ENCODE data around the gene JAK2.
"Not testable (repeated sequence)": the region's sequence is repeated elsewhere in the genome, so short reads cannot be mapped to it uniquely, and the experiment has no call there.

JAK2 gene

DNA sequence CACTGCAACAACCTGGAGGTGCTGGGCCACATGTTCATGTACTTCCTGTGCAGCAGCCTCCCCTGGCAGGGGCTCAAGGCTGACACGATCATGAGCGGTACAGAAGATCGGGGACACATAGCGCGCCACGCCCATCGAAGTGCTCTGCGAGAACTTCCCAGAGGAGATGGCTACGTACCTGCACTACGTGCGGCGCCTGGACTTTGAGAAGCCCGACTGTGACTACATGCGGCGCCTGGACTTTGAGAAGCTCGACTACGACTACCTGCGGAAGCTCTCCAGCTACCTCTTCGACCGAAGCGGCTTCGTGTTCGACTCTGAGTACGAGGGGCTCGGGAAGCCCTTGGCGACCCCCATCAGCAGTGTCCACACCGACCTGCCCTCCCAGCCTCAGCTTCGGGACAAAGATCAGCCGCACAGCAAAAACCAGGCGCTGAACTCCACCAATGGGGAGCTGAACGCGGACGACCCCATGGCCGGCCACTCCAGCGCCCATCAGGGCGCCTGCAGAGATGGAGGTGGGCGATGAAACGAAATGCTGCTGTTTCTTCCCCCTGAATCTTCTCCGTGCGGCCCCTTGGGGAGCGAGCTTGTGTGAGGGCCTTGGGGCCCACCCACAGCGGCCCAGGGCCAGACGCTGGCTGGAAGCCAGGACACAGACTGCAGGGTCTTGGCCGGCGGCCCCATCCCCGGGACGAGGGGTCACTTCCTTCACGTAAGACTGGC, 56.5 kb downstream of the JAK2 start:
- no peak for DNase-seq (ENCODE audit: low read depth in 2 of 2)

- DNase-seq (ENCODE audit: low read depth in 2 of 2), result no peak
Observed at GRCh38 chr9:5042661-5043178, 57.6 kb downstream of the JAK2 start.

DNA sequence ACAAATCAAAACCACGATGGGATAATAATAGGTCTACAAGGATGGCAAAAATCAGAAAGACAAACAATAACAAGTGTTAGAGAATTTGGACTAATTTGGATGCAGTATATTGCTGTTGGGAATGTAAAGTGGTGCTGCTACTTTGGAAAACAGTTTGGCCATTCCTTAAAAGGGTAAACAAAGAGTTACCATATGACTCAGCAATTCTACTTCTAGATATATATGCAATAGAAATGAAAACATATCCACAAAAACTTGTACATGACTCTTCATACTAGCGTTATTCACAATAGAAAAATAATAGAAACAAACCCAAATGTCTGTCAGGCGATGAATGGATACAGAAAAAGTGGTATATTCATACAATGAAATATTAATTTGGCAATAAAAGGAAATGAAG, 58.3 kb downstream of the JAK2 start:
- no peak for DNase-seq (ENCODE audit: low read depth in 2 of 2)

GRCh38 chr9:5044160-5044559, 59.1 kb downstream of the JAK2 start:
- no peak for DNase-seq (ENCODE audit: low read depth in 2 of 2)

GRCh38 chr9:5052838-5053237, 67.8 kb downstream of the JAK2 start:
- DNase-seq (ENCODE audit: low read depth in 2 of 2), result no peak

- DNase-seq (ENCODE audit: low read depth in 2 of 2), result no peak
Observed at GRCh38 chr9:5062631-5063030, 77.6 kb downstream of the JAK2 start.

- no peak for DNase-seq (ENCODE audit: low read depth in 2 of 2)
Observed at GRCh38 chr9:5072871-5073270, 87.8 kb downstream of the JAK2 start.

DNA sequence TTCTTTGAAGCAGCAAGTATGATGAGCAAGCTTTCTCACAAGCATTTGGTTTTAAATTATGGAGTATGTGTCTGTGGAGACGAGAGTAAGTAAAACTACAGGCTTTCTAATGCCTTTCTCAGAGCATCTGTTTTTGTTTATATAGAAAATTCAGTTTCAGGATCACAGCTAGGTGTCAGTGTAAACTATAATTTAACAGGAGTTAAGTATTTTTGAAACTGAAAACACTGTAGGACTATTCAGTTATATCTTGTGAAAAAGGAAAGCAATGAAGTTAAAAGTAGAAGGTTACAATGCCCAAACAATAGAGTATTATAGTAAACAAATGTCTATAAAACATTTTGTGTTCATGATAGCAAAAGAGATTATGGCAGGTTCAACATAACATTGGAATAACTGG, 88.6 kb downstream of the JAK2 start:
- DNase-seq (ENCODE audit: low read depth in 2 of 2), result no peak

GRCh38 chr9:5085993-5086392, 100.9 kb downstream of the JAK2 start:
- DNase-seq (ENCODE audit: low read depth in 2 of 2), result no peak

- no peak for DNase-seq (ENCODE audit: low read depth in 2 of 2)
Observed at GRCh38 chr9:5089737-5090136, 104.7 kb downstream of the JAK2 start.

DNA sequence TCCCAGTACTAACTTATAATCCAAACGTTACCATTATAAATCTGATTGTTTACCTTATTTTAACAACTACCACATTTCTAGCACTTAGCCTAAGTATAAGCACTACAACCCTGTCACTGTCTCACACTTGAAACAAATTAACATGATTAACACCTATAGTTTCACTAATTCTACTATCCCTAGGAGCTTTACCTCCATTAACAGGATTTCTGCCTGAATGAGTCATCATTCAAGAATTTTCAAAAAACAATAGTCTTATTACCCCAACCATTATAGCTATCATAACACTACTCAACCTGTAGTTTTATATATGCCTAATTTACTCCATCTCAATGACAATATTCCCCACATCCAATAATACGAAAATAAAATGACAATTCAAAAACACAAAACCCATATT, 110.7 kb downstream of the JAK2 start:
- no peak for DNase-seq (ENCODE audit: low read depth in 2 of 2)

DNA sequence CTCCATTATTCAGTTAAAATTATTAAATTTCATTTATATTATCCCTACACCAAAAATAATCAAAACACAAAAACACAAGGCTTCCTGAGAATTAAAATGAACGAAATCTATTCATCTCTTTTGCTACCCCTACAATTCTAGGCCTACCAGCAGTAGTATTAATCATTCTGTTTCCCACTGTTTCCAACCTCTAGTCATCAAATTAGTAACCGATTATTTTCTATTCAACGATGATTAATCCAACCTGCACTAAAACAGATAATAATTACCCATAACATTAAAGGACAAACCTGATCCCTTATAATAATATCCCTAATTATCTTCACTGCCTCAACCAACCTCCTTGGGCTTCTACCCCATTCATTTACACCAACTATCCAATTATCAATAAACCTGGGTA, 114.4 kb downstream of the JAK2 start:
- no peak for DNase-seq (ENCODE audit: low read depth in 2 of 2)

GRCh38 chr9:5101127-5101526, 116.1 kb downstream of the JAK2 start:
- DNase-seq (ENCODE audit: low read depth in 2 of 2), result not testable (repeated sequence)

DNA sequence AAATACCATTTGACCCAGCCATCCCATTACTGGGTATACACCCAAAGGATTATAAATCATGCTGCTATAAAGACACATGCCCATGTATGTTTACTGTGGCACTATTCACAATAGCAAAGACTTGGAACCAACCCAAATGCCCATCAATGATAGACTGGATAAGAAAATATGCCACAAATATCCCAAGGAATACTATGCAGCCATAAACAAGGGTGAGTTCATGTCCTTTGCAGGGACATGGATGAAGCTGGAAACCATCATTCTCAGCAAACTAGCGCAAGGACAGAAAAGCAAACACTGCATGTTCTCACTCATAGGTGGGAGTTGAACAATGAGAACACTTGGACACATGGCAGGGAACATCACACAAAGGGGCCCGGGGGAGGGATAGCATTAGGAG, 121.4 kb downstream of the JAK2 start:
- DNase-seq (ENCODE audit: low read depth in 2 of 2), result not testable (repeated sequence)

GRCh38 chr9:5110867-5111681, 126.0 kb downstream of the JAK2 start:
- no peak for DNase-seq (ENCODE audit: low read depth in 2 of 2)

DNA sequence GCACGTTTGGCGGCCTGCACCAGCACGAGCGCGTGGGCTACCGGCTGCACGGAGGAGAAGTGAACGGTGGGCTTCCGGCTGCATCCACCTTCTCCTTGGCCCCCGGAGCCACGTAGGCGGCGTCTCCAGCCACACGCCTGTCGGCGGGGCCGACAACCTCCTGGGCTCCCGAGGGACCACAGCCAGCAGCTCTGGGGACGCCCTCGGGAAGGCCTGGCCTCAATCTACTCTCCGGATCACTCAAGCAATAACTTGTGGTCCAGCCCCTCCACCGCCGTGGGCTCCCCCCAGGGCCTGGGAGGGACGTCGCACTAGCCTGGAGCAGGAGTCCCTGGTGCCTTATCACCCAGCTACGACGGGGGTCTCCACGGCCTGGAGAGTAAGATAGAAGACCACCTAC, 126.6 kb downstream of the JAK2 start:
- no peak for DNase-seq (ENCODE audit: low read depth in 2 of 2)

DNA sequence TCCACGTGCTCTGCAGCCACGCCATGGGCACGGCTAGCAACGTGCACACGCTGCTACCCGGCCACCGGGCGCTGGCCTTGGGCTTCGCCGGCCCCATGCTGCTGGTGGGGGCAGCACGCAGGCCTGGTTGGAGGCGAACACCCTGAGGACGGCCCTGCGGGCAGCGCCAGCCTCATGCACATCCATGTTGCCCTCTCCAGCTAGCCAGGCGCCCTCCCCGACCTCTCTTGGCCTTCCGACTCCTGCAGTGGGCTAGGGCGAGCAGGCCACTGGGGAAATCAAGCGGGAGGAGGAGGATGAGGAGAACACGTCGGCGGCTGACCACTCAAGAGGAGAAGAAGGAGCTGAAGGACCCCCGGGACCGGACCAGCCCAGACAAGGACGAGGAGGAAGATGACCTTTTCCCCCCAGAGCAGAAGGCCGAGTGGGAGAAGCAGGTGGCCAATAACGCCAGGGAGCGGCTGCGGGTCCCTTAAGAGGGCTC, 127.1 kb downstream of the JAK2 start:
- DNase-seq (ENCODE audit: low read depth in 2 of 2), result no peak

- DNase-seq (ENCODE audit: low read depth in 2 of 2), result no peak
Observed at GRCh38 chr9:5112646-5113045, 127.6 kb downstream of the JAK2 start.

GRCh38 chr9:5113523-5113922, 128.5 kb downstream of the JAK2 start:
- DNase-seq (ENCODE audit: low read depth in 2 of 2), result no peak

GRCh38 chr9:5113994-5114748, 129.1 kb downstream of the JAK2 start:
- DNase-seq (ENCODE audit: low read depth in 2 of 2), result no peak

GRCh38 chr9:5122116-5122515, 137.0 kb downstream of the JAK2 start:
- no peak for DNase-seq (ENCODE audit: low read depth in 2 of 2)

GRCh38 chr9:5122516-5122915, 137.4 kb downstream of the JAK2 start:
- no peak for DNase-seq (ENCODE audit: low read depth in 2 of 2)

Measured in stimulated activated CD8-positive, alpha-beta memory T cell treated with anti-CD3 and anti-CD28 coated beads, Interleukin-15, amount 100 ng/mL, for 48 hours (primary cell).